ENCODE measurements around the gene ROM1.

DNA sequence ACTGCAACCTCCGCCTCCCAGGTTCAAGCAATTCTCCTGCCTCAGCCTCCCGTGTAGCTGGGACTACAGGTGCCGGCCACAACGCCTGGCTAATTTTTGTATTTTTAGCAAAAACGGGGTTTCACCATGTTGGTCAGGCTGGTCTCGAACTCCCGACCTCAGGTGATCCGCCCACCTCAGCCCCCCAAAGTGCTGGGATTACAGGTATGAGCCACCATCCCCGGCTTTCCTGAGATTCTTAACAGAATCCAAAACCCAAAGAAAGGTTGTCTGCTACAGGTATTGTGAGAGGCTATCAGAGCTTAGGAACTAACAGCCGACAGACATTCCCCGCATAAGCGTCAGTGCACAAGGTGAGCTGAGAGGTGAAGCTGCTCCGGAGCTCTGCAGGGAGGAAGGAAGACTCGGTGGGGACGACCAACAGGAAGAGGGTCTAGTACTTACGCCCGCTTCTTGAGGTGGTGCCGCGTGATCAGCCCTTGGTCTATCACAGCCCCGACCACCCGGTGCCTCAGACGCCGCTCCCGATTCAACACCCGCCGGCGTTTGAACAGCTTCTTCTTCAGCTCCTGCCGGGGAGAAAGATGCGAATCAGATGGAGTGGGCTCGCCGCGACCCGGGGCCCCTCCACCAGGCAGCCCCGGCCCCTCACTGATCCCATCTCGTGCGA, 51.5 kb downstream of the ROM1 start:
- TF ChIP-seq, protein P1, sequence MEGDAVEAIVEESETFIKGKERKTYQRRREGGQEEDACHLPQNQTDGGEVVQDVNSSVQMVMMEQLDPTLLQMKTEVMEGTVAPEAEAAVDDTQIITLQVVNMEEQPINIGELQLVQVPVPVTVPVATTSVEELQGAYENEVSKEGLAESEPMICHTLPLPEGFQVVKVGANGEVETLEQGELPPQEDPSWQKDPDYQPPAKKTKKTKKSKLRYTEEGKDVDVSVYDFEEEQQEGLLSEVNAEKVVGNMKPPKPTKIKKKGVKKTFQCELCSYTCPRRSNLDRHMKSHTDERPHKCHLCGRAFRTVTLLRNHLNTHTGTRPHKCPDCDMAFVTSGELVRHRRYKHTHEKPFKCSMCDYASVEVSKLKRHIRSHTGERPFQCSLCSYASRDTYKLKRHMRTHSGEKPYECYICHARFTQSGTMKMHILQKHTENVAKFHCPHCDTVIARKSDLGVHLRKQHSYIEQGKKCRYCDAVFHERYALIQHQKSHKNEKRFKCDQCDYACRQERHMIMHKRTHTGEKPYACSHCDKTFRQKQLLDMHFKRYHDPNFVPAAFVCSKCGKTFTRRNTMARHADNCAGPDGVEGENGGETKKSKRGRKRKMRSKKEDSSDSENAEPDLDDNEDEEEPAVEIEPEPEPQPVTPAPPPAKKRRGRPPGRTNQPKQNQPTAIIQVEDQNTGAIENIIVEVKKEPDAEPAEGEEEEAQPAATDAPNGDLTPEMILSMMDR (IDR thresholded peaks at IDR 0.05) = no peak
- TF ChIP-seq POLR2A (IDR thresholded peaks at IDR 0.05) = no peak
- TF ChIP-seq POLR2AphosphoS5 (IDR thresholded peaks at IDR 0.05) = no peak
- TF ChIP-seq EP300 (IDR thresholded peaks at IDR 0.05; ENCODE audit: low read depth) = no peak
